Gastrocnemius medialis (tissue), 4 donors: Measurements from ENCODE around the gene RASD1. TPM values are rescaled to one million over a fixed set of nuclear protein-coding genes. Genes with fewer than 3 reads are reported as not detected.

Experiments
- ATAC-seq, 2 donors: fragments of 150-250 bp; one replicate each; pipeline ENCODE4 v1.9.1; 2016
- DNase-seq, 2 donors: peaks; one replicate each; pipeline ENCODE4 v3.0.0-alpha.2; 2019
- H3K27ac ChIP-seq, 4 donors: fragments of 200-600 bp; sonication (generic); 1 replicate in 1 of 4; 2 replicates in 3 of 4; pipeline ENCODE4 v1.5.1; 2016 to 2018; ENCODE audit warnings: mild to moderate bottlenecking in 2 of 4, moderate library complexity in 1 of 4
- H3K27me3 ChIP-seq, 3 donors: fragments of 200-600 bp; sonication (generic) in 2 of 3; 1 replicate in 1 of 3; 2 replicates in 2 of 3; pipeline versions ENCODE4 v1.5.1 to v1.6.0; 2016 to 2019; ENCODE audit warnings: mild to moderate bottlenecking in 1 of 3, moderate library complexity in 1 of 3
- H3K36me3 ChIP-seq, 2 donors: fragments of 200-600 bp; sonication (generic) in 1 of 2; one replicate each; pipeline ENCODE4 v1.5.1; 2017 to 2018
- H3K4me1 ChIP-seq, 2 donors: fragments of 200-600 bp; sonication (generic) in 1 of 2; one replicate each; pipeline ENCODE4 v1.5.1; 2016 to 2017; ENCODE audit warnings: mild to moderate bottlenecking in 2 of 2
- H3K4me3 ChIP-seq, 4 donors: fragments of 200-600 bp; sonication (generic) in 3 of 4; 1 replicate in 1 of 4; 2 replicates in 3 of 4; pipeline ENCODE4 v1.5.1; 2016 to 2019; ENCODE audit warnings: mild to moderate bottlenecking in 2 of 4
- H3K9me3 ChIP-seq, 3 donors: fragments of 200-600 bp; sonication (generic) in 2 of 3; 1 replicate in 1 of 3; 2 replicates in 2 of 3; pipeline ENCODE4 v1.5.1; 2016 to 2019
- CTCF ChIP-seq, 5 experiments: fragments of 450-650 bp in 3 of 5; fragments of 200-600 bp in 2 of 5; sonication (generic) in 2 of 5; IDR thresholded peaks in 4 of 5; conservative IDR thresholded peaks in 1 of 5; 1 replicate in 4 of 5; 2 replicates in 1 of 5; pipeline ENCODE4 v1.5.1; 2016 to 2019; ENCODE audit warnings: antibody characterized with exemption in 5 of 5, mild to moderate bottlenecking in 3 of 5, moderate library complexity in 3 of 5
- POLR2A ChIP-seq, 2 donors: fragments of 450-650 bp; IDR thresholded peaks; one replicate each; pipeline ENCODE4 v1.6.1; 2017; ENCODE audit warnings: antibody characterized with exemption in 2 of 2, mild to moderate bottlenecking in 2 of 2, moderate library complexity in 2 of 2
- in situ Hi-C, 4 donors: fragments of 200-750 bp; cut with MboI; loops; one replicate each; pipeline versions ENCODE4 v1.15.0 to v1.8.0; 2017; ENCODE audit warnings: low sequenced_read_pairs in 4 of 4
- intact Hi-C: fragments of 100-400 bp; cut with DNase I; formaldehyde crosslinking; loops from one replicate; pipeline ENCODE4 v1.15.1; 2023; ENCODE audit warnings: low total_unique reads
- total RNA-seq, 4 donors: library from RNA; depleted of rRNA; stranded (reverse); fragments of >200 nt; gene quantifications; one replicate each; pipeline versions ENCODE4 v1.1.0 to v1.2.3, GENCODE V29; 2016

The RASD1 gene
- total RNA-seq, 4 donors from 2014 or later: 61.3 to 264 (median 102) TPM

GRCh38 chr17:17508646-17509591, 12.7 kb upstream of the RASD1 start:
- no peak for TF ChIP-seq CTCF (IDR thresholded peaks at IDR 0.05 in 4 of 5, conservative IDR thresholded peaks at IDR 0.05 in 1 of 5)
- no peak for TF ChIP-seq POLR2A (IDR thresholded peaks at IDR 0.05)
- no peak overlapping the region for H3K27ac ChIP-seq
- intact Hi-C loops: no loop called here
- H3K36me3 ChIP-seq: no peaks in the 10 kb centered on the region
- in situ Hi-C loops: loop anchor here in 1 of 4 donors (10.0 kb wide), 1 partner anchor 154 kb away; no protein-coding TSS in a partner anchor
- DNase-seq: no peak
- no peak for ATAC-seq
- H3K4me1 ChIP-seq: peaks cover 11 to 14% of the 10 kb centered on the region in 2 donors
- H3K4me3 ChIP-seq: no peak overlapping the region
- no peaks in the 10 kb centered on the region for H3K9me3 ChIP-seq
- H3K27me3 ChIP-seq: no peaks in the 10 kb centered on the region

- in situ Hi-C loops: loop anchor here in 1 of 4 donors (10.0 kb wide), 1 partner anchor 153 kb away; no protein-coding TSS in a partner anchor
These were observed 11.9 kb upstream of the RASD1 start for GRCh38 chr17:17508019-17508535.

GRCh38 chr17:17507465-17508011, 11.3 kb upstream of the RASD1 start:
- peaks cover 11 to 14% of the 10 kb centered on the region in 2 donors for H3K4me1 ChIP-seq
- no peaks in the 10 kb centered on the region for H3K27me3 ChIP-seq
- H3K4me3 ChIP-seq: no peak overlapping the region
- H3K27ac ChIP-seq: peak overlapping the region; percentile 25 to 64 (median 54)
- H3K9me3 ChIP-seq: no peaks in the 10 kb centered on the region
- no peak for ATAC-seq
- TF ChIP-seq POLR2A (IDR thresholded peaks at IDR 0.05) (no peak), CTCF (IDR thresholded peaks at IDR 0.05 in 4 of 5, conservative IDR thresholded peaks at IDR 0.05 in 1 of 5) (no peak)
- in situ Hi-C loops (loop anchor here in 1 of 4 donors (10.0 kb wide), 1 partner anchor 153 kb away; no protein-coding TSS in a partner anchor), intact Hi-C loops (no loop called here)
- no peaks in the 10 kb centered on the region for H3K36me3 ChIP-seq
- DNase-seq: no peak

More at GRCh38 chr17:17508019-17508535, 11.9 kb upstream of the RASD1 start:
- TF ChIP-seq POLR2A (IDR thresholded peaks at IDR 0.05): no peak
- no peak overlapping the region for H3K4me3 ChIP-seq
- no peaks in the 10 kb centered on the region for H3K36me3 ChIP-seq
- peaks cover 11 to 14% of the 10 kb centered on the region in 2 donors for H3K4me1 ChIP-seq
- DNase-seq (no peak), ATAC-seq (no peak)
- H3K9me3 ChIP-seq: no peaks in the 10 kb centered on the region
- no peak overlapping the region for H3K27ac ChIP-seq
- intact Hi-C loops: no loop called here
- H3K27me3 ChIP-seq: no peaks in the 10 kb centered on the region

GRCh38 chr17:17506893-17507464, 10.8 kb upstream of the RASD1 start:
- peak; percentile 26 to 65 for ATAC-seq
- Histone ChIP-seq H3K36me3 (no peaks in the 10 kb centered on the region), H3K4me1 (peaks cover 11 to 14% of the 10 kb centered on the region in 2 donors), H3K4me3 (no peak overlapping the region), H3K27ac (peak overlapping the region; percentile 27 to 64 (median 54)), H3K27me3 (no peaks in the 10 kb centered on the region), H3K9me3 (no peaks in the 10 kb centered on the region)
- DNase-seq: peak in 1 of 2 donors; percentile 77
- TF ChIP-seq POLR2A (IDR thresholded peaks at IDR 0.05): no peak
- no peak for TF ChIP-seq CTCF (IDR thresholded peaks at IDR 0.05 in 4 of 5, conservative IDR thresholded peaks at IDR 0.05 in 1 of 5)
- intact Hi-C loops: no loop called here
- in situ Hi-C loops: loop anchor here in 1 of 4 donors (10.0 kb wide), 1 partner anchor 152 kb away; no protein-coding TSS in a partner anchor
